Midbrain (tissue), 1 donor: Measurements from ENCODE around the gene EPM2A.
"Not testable (repeated sequence)": the region's sequence is repeated elsewhere in the genome, so short reads cannot be mapped to it uniquely, and the experiment has no call there.

ENCODE experiments used
- DNase-seq: peaks from one replicate; lab custom pipeline; 2025; lab: John Stamatoyannopoulos, UW

Gene EPM2A

DNA sequence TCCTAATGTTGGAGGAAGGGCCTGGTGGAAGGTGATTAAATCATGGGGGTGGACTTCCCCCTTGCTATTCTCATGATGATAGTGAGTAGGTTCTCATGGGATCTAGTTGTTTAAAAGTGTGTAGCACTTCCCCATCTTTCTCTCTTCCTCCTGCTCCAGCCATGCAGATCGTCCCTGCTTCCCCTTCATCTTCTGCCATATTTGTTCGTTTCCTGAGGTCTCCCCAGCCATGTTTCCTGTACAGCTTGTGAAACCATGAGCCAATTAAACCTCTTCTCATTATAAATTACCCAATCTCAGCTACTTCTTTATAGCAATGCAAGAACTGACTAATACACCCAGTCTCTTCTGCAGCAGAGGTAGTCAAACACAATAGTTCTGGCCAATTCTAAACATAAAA lies 5.4 kb downstream of the EPM2A start:
- DNase-seq, result no peak

DNA sequence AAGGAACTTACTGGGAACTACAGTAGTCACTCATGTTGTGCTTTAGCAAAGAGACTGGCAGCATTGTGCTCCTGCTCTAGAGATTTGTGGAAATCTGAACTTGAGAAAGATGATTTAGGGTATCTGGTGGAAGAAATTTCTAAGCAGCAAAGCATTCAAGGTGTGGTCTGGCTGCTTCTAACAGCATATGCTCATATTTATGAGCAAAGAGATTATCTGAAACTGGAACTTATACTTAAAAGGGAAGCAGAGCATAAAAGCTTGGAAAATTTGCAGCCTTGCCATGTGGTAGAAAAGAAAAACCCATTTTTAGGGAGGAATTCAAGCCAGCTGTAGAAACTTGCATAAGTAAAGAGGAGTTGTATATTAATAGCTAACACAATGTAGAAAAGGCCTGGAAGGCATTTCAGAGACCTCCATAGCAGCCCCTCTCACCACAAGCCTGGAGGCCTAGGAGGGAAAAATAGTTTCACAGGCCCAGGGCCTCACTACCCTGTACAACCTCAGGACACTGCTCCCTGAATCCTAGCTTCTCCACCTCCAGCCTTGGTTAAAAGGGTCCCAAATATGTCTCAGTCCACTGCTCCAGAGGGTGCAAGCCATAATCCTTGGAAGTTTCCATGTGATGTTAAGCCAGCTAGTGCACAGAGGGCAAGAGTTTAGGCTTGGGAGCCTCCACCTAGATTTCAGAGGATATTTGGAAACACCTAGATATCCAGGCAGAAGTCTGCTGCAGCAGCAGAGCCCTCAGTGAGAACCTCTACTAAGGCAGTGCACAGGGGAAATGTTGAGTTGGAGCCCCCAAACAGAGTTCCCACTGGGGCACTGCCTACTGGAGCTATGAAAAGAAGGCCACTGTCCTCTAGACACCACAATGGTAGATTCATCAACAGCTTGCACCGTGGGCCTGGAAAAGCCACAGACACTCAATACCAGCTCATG lies 6.6 kb downstream of the EPM2A start:
- DNase-seq, result no peak

DNA sequence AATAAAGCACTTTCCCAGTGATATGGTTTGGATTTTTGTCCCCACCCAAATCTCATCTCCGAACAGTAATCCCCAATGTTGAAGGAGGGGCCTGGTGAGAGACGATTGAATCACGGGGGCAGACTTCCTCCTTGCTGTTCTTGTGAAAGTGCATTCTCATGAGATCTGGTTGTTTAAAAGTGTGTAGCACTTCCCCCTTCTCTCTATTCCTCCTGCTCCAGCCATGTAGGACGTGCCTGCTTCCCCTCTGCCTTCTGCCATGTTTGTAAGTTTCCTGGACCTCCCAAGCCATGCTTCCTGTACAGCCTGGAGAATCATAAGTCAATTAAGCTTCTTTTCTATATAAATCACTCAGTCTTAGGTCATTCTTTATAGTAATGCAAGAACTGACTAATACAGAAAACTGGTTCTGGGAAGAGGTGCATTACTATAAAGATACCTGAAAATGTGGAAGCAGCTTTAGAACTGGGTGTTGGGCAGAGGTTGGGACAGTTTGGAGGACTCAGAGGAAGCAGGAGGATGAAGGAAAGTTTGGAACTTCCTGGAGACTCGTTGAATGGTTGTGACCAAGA lies 7.4 kb downstream of the EPM2A start:
- DNase-seq, result no peak

DNA sequence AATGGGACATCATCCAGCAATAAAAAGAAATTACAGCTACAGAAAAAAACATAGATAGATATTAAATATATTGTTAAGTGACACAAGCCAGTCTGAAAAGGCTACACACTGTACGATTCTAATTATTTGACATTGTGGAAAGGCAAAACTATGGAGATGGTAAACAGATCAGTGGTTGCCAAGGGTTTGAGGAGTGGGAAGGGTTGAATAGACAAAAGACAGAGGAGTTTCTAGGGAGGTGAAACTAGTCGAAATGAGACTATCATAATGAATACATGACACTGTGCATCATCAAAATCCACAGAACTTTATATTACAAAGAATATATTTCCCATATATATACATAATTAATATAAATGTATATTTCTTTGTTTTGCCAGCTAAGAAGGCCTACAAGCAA lies 9.8 kb downstream of the EPM2A start:
- no peak for DNase-seq

DNA sequence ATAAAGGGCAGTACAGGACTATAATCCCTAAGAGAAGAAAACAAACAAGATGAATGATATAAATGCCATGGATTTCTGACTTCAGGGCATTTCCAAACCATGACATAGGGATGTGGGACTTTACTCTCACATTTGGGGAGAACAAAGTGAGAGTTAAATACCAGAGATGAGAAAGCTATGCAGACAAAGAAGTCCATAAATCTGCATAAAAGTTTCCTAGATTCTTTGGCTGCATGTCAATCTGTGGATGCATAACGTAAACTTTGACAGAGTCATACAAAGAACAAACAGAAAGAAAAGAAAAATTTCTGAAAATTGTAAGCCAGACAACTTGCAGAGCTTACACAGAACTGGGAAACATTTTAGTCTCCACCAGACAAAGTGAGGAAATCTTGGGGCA lies 11.7 kb downstream of the EPM2A start:
- no peak for DNase-seq

DNA sequence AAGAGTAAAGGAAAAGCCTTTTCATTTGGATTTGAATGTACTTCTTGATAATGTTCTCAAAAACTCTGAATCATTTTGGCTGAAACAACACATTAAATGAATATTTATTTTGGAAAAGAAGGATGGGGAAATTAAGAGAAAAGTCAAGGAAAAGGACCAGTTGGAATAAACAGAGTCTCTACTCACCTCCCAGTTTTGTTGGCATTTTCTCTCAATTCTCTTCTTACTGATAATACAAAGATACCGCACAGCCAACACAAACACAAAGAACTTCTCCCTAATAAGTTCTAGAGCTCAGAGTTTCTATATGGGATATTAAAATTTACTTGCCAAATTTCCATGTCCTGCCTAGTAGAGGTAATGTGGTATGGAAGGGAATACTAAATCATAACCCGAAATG lies 13.1 kb downstream of the EPM2A start:
- DNase-seq, result no peak

DNA sequence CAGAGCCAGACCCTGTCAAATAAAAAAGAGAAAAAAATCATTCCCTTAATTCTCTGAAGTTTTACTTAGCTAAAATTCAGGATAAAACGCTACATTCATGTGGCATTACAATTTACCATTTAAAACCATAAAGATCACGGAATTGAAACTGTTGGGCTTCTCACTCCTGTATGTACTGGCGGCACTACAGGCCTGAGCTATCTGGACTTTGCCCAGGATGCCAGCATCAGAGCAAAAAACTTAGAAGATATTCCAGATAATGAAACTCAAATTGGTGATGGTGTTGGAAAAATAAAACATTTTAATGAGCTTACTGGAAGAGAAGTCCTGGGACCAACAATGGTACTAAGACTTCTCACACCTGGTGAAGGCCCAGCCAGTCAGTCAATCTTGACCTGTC lies 14.2 kb downstream of the EPM2A start:
- DNase-seq, result no peak

DNA sequence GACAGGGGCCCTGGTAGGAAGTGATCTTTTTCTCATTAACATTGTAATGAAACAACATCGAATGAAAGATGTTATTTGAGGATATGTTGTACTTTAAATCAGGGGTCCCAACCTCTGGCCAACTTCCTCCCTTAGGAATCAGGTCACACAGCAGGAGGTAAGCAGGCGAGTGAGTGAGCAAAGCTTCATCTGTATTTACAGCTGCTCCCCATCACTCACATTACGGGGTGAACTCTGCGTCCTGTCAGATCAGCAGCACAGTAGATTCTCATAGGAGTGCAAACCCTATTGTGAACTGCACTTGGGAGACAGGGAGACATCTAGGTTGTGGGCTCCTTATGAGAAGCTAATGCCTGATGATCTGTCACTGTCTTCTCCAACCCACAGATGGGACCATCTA lies 19.9 kb downstream of the EPM2A start:
- no peak for DNase-seq

DNA sequence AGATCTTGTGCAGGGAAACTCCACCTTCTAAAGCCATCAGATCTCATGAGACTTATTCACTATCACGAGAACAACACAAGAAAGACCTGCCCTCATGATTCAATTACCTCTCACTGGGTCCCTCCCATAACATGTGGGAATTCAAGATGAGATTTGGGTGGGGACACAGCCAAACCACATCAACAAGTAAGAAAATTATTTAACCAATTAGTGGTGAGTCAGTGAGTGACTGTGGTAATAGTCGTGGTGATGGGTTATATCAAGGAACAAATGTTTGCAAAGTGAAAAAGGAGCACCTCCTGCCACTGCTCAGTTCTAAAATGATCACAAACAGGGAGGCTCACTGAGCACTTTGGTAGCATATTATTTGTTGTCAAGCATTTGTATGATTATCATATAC lies 20.6 kb downstream of the EPM2A start:
- DNase-seq, result no peak

DNA sequence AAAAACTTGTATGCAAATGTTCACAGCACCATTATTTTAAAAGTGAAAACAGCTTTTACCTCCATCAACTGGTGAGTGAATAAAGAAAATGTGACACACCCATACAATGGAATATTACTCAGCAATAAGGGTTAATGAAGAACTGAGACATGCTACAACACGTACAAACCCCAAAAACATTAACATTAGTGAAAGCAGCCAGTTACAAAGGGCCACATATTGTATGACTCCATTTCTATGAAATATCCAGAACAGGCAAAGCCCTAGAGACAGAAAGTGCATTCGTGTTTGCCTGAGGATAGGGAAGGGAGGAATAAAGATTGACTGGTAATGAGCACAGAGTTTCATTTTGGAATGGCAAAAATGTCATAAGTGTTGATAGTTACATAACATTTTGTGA lies 21.5 kb downstream of the EPM2A start:
- DNase-seq, result no peak

DNA sequence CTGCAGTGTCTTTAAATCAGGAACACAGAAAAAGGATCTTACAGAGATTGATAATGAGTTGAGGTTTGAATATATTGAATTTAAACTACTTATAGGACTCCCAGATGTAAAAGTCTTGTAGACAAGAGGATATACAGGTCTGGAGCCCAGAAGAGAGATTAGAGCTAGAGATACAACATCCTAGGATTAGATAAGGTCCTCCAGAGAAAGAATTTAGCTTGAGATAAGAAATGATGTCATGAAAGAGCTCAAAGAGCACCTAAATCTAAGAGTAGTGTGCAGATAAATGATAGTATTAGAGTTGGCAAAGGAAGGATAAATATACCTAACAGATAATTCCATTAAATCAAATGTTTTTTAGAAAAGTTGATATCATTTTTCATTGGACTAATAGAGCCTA lies 23.9 kb downstream of the EPM2A start:
- no peak for DNase-seq

DNA sequence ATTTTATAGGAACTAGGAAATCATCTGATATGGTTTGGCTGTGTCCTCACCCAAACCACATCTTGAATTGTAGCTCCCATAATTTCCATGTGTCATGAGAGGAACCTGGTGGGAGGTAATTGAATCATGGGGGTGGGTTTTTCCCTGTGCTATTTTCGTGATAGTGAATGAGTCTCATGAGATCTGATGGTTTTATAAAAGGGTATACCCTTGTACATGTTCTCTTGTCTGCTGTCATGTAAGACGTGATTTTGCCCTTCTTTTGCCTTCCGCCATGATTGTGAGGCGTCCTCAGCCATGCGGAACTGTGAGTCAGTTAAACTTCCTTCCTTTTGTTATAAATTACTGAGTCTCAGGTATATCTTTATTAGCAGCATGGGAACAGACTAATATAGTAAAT lies 27.9 kb downstream of the EPM2A start:
- DNase-seq, result no peak

DNA sequence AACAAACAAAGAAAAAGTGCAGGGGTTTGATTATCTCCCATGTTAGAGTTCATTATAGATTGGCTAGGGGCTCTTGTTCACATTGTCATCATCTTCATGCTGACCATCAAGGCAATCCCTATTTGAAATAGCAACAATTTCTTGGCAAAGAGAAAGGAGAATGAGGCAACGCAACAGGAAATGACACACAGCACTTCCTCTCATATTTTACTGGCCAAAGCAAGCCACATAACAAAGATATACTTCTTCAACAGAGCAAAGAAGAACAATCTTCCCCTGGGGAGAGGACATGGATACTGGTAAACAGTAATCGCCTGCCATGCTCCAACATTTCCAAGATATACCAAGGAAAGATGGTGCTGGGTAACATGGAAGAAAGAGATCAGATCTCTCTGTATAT lies 29.8 kb downstream of the EPM2A start:
- DNase-seq, result no peak

DNA sequence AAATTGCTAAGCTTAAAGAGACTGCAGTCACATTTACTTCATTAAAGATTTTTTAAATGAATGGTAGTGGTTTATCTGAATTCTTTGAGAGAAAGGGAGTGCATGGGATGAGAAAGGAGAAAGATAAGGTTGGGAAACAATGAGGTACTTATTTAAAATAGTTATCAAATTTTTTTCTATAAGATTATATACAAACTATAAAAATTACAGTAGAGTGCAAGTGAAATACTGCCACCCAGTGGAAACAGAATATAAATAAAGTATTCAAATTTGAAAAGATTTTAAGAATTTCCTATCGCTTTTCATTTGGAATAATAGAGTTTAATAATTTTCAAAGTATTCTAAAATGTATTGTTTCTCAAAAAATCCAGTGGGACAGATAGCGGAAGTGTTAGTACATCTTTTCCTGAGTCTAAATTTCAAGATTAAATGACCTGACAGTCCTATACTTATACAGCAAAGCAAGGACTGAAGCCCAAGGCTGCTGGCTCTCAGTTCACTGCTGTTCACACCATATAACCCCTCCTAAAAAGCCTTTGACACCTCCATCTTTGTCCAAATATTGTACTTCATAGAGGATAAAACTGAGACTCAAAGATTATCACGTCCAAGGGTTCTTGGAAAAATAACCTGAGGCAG lies 31.1 kb downstream of the EPM2A start:
- DNase-seq, result no peak

DNA sequence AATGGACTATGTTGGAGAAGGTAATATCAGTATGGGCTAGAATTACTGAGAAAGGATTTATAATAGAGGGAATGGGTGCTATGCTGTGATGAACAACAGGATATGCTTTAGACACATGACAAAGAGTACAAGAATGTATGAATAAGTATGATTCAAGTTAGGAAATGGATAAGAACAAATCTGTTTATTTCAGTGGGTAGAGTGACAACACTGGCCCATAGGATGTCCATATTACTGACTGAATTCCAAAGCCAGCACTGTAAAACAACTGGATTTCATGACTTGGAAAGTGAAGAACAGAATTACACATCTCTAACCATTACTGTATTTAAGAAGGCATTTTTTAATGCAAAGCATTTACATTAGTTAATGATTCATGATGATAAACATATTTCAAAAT lies 35.9 kb downstream of the EPM2A start:
- no peak for DNase-seq

DNA sequence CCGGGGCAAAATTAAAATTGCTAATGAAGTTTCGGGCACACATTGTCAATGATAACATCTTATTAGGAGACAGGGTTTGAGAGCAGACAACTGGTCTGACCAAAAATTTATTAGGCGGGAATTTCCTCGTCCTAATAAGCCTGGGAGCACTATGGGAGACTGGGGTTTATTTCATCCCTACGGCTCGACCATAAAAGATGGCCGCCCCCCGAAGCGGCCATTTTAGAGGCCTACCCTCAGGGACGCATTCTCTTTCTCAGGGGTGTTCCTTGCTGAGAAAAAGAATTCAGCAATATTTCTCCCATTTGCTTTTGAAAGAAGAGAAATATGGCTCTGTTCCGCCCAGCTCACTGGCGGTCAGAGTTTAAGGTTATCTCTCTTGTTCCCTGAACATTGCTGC lies 37.9 kb downstream of the EPM2A start:
- DNase-seq, result not testable (repeated sequence)

DNA sequence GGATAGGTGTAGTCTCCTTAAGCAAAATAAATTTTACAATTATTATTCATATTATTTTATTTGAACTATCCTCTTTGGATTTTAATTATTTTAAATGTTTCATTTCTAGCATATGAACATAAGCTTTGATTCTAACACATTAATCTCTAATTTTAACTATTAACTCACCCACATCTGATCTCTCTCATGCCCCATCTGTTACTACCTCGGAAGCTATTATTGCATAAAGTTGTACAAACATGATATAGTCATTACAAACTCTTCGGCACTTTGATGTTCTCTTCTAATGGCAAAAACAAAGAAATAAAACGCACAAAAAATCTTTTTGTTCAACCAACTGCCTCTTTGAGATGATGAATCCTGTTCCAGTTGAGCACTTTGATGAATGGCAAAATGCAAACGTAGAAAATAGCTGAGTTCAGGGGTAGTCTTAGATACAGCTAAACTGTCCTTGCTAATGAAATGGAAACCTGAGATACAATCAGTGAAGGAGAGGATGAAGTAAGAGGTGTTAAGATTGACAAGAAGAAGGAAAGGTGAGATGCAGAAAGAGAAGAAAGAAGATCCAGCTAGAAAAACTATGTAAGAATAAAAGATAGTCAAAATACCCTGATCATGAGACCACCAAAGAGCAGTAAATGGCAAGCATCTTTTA lies 41.1 kb downstream of the EPM2A start:
- no peak for DNase-seq

DNA sequence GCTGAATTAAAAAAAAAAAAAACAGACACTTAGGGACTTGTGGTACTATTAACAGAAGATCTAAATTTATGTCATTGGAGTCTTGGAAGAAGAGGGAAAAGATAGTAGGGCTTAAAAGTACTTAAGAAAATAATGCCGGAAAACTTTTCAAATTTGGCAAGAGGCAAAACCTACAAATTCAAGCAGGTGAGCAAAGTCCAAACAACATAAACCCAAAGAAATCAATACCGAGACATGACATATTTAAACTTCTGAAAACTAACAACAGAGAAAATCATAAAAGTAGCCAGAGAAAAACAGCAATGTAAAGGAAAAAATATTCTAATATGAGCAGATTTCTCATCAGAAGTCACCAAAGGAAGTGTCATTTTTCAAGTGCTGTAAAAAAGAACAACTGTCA lies 44.4 kb downstream of the EPM2A start:
- DNase-seq, result no peak

DNA sequence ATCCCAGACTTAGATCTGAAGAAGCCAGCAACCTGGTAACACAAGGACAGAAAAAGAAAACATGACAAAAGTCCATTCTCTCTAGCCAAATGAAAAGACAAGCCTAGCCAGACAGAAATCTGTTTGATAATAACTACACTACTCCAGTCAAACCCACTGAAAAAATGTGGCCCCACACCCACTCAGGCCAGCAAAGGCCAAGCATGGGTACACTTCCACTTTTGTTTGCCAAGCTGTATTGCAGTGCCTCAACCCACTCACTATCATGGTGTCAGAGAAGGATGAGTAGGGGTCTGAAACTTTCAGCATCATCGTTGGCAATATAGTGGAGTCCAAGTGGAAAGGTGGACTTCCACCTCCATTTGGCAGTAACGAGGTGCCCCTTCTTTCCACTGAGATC lies 45.8 kb downstream of the EPM2A start:
- no peak for DNase-seq

DNA sequence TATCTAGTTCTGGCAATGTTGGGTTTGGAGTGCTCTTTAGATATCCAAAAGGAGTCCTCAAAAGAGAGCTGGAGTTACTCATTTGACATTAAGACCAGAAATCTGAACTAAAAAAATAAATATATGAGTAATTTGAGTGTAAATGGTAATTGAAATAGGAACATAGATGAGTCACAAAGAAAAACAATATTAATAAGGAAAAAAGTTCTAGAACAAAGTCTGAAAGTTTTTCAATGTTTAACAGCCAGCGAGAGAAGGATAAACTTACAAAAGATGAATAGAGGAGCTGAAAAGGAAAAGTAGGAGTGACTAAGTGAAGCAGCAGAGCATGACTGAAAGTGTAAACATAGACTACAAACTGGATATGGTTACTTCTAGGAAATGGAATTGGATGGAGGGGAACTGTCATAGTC lies 46.8 kb downstream of the EPM2A start:
- DNase-seq, result no peak

DNA sequence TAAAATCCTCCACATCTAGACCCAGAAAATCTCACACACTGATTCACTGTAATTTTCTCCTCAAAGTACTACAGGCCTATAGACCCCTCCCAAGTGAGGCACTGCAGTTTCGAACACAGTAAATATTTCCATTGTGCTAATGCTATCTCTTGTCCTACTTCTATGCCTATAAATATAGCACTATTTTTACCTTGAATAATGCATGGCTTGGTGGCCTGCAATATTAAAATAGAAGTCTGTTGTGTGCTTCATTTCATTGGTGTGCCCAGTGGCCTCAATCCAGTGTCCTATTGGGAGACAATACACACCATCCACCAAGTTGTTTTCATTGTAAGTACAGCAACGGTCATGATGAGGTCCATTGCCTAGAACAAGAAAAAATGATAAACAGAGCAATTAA lies 49.4 kb downstream of the EPM2A start:
- DNase-seq, result no peak

DNA sequence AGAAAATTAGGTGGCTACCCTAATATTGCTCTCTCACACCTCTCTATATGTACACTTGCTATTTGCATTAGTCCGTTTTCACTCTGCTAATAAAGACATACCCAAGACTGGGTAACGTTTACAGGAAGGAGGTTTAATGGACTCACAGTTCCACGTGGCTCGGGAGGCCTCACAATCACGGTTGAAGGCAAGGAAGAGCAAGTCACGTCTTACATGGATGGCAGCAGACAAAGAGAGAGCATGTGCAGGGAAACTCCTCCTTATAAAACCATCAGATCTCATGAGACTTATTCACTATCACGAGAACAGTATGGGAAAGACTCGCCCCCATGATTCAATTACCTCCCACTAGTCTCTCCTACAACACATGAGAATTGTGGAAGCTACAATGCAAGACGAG lies 53.4 kb downstream of the EPM2A start:
- DNase-seq, result no peak

DNA sequence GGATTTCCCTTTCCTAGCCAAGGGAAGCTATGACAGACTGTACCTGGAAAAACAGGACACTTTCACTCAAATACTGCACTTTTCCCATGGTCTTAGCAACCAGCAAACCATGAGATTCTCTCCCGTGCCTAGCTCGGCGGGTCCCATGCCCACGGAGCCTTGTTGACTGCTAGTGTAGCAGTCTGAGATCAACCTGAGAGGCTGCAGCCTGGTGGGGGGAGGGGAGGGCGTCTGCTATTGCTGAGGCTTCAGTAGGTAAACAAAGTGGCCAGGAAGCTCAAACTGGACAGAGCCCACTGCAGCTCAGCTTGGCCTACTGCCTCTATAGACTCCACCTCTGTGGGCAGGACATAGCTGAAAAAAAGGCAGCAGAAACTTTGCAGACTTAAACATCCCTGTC lies 61.8 kb downstream of the EPM2A start:
- no peak for DNase-seq
